RWPE1 (cell line): ENCODE data around the gene ZDHHC19.
A peak's percentile ranks its signal among the peaks of the same experiment; 100 is the strongest.

Experiments used
- CTCF ChIA-PET: fragments of 350-600 bp; sonication (Branson Sonifier 250); formaldehyde crosslinking; extraction: SDS; loops from one replicate; lab custom pipeline; 2021; lab: Yijun Ruan, JAX
- POLR2A ChIA-PET: fragments of 400-600 bp; formaldehyde crosslinking; extraction: SDS; loops from one replicate; lab custom pipeline; 2020; ENCODE audit warnings: antibody characterized with exemption; ENCODE audit not compliant: low non-redundant PET; lab: Yijun Ruan, JAX
- DNase-seq: peaks from one replicate; pipeline ENCODE4 v3.0.0; 2012; ENCODE audit warnings: low spot score
- H3K27ac ChIP-seq: fragments of 450-650 bp; 2 replicates; pipeline ENCODE4 v1.5.1; 2017
- TF ChIP-seq, protein P1 (sequence below): fragments of 450-650 bp; conservative IDR thresholded peaks from 2 replicates; pipeline ENCODE4 v1.5.1; 2017; ENCODE audit warnings: low read depth, mild to moderate bottlenecking

The ZDHHC19 gene

DNA sequence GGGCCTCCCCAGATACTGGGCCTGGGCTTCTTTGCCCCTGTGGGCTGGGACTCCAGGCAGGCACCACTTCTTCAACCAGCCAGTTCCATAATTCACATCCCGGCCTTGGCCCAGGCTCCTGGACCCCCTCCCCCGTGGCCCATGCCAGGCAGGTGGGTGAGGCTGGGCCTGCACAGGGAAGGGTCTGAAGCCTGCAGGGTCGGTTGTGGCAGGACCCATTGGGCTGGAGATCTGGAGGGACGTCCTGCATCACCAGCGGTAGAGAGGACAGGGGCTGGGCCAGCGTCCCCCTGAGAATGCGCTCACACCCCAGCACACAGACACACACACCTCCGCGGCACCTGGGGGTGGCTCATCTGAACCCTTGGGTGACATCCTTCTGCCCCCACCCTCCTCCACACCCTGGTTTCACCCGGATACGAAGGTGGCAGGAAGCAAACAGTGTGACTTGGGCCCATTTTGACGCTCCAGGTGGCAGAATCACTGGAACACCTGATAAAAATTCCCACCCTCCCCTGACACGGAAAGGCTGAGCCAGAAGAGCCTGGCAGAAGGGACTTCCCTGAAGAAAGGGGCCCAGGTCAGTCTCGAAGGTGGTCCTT is 15.4 kb downstream of the ZDHHC19 start:
- ChIA-PET POLR2A (interaction anchor here (0.8 kb wide), 1 partner anchor 120 kb away, joined by 3 read pairs; no protein-coding TSS in a partner anchor), CTCF (interaction anchor here (0.5 to 4.0 kb wide), 5 partner anchors 60 to 1003 kb away, joined by 3 to 16 read pairs (median 3); no protein-coding TSS in a partner anchor)
- H3K27ac ChIP-seq: 0 out of 2 replicates have a peak overlapping the region, but pooled peaks have one; percentile 2
- DNase-seq: no peak
- TF ChIP-seq, protein P1, sequence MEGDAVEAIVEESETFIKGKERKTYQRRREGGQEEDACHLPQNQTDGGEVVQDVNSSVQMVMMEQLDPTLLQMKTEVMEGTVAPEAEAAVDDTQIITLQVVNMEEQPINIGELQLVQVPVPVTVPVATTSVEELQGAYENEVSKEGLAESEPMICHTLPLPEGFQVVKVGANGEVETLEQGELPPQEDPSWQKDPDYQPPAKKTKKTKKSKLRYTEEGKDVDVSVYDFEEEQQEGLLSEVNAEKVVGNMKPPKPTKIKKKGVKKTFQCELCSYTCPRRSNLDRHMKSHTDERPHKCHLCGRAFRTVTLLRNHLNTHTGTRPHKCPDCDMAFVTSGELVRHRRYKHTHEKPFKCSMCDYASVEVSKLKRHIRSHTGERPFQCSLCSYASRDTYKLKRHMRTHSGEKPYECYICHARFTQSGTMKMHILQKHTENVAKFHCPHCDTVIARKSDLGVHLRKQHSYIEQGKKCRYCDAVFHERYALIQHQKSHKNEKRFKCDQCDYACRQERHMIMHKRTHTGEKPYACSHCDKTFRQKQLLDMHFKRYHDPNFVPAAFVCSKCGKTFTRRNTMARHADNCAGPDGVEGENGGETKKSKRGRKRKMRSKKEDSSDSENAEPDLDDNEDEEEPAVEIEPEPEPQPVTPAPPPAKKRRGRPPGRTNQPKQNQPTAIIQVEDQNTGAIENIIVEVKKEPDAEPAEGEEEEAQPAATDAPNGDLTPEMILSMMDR: no peak

GRCh38 chr3:196194542-196194915 is 16.7 kb downstream of the ZDHHC19 start:
- TF ChIP-seq, protein P1: no peak
- POLR2A ChIA-PET: interaction anchor here (0.7 kb wide), 1 partner anchor 18 kb away, joined by 3 read pairs; no protein-coding TSS in a partner anchor
- DNase-seq: no peak
- H3K27ac ChIP-seq: no peak overlapping the region
- CTCF ChIA-PET: interaction anchor here (0.7 to 1.3 kb wide), 3 partner anchors 121 to 194 kb away, joined by 3 to 7 read pairs (median 4); no protein-coding TSS in a partner anchor

- ChIA-PET CTCF (interaction anchor here (0.9 to 1.3 kb wide), 2 partner anchors 120 to 168 kb away, joined by 4 to 7 read pairs; no protein-coding TSS in a partner anchor), POLR2A (no interaction called here)
- no peak for DNase-seq
- TF ChIP-seq, protein P1: no peak
- H3K27ac ChIP-seq: peak overlapping the region; percentile 13; the same call in 1 of the 2 replicates
These were observed 17.3 kb downstream of the ZDHHC19 start for GRCh38 chr3:196193736-196194541.

DNA sequence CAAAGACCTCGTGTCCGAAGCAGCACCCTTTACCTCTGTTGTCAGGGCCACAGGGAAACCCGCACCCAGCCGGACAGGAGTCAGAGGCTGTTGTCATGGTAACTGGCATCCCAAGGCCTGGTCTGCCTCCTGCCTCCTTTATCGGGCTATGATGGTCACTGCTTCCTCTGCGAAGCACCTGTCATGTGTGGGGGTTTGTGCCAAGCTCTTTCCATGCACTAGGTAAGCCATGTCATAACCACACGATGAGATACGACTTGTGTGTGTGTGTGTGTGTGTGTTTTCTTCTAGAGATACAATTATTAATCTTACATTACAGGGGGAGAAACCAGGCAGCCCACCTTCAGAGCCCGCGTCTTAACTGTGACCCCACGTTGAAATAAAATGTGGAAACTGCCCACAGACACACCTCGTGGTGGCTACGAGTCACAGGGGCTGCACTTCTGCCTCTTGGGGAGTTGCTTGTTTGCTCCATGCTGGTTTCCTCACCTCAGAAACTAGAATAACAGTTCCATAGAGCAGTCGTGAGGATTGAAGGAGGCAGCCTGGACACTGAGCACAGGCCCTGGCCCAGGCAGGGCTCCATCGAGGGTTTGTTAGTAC is 18.0 kb downstream of the ZDHHC19 start:
- ChIA-PET CTCF (no interaction called here), POLR2A (no interaction called here)
- peak overlapping the region; percentile 13; the same call in 1 of the 2 replicates for H3K27ac ChIP-seq
- no peak for DNase-seq
- TF ChIP-seq, protein P1: no peak

DNA sequence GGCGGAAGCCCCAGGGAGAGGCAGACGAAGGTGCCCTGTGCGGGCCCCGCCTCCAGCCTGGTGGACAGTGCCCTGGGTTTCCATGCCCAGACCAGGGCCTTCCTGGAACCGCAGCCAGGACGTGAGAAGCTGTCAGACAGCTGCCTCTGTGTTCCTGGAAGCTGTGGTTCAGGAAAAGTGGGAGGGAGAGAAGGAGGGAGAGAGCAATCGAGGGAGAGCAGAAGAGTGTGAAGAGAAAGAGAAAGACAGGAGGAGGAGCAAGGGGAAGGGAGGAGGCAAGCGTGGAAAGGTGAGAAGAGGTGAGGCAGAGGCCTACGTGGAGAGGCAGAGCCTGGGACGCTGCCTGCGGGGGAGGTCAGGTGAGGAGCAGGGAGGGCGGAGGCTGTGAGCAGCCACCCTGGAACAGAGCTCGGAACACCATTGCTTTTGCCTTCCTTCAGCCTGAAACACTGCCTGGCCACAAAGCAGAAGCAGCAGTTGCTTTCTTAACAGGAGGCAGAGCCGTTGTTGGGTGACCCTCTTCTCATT is 18.6 kb downstream of the ZDHHC19 start:
- POLR2A ChIA-PET: no interaction called here
- no peak for DNase-seq
- TF ChIP-seq, protein P1: no peak
- CTCF ChIA-PET: no interaction called here
- H3K27ac ChIP-seq: no peak overlapping the region

- TF ChIP-seq, protein P1: no peak
- POLR2A ChIA-PET: no interaction called here
- DNase-seq: no peak
- CTCF ChIA-PET: no interaction called here
- no peak overlapping the region for H3K27ac ChIP-seq
These were observed 19.1 kb downstream of the ZDHHC19 start for GRCh38 chr3:196192036-196192523.
